GM19240 (cell line): ENCODE results near the gene CDCP2.

Experiments used
- DNase-seq: peaks from one replicate; pipeline ENCODE4 v3.0.0; 2011; ENCODE audit warnings: low spot score; ENCODE audit not compliant: insufficient read length

Gene CDCP2

DNA sequence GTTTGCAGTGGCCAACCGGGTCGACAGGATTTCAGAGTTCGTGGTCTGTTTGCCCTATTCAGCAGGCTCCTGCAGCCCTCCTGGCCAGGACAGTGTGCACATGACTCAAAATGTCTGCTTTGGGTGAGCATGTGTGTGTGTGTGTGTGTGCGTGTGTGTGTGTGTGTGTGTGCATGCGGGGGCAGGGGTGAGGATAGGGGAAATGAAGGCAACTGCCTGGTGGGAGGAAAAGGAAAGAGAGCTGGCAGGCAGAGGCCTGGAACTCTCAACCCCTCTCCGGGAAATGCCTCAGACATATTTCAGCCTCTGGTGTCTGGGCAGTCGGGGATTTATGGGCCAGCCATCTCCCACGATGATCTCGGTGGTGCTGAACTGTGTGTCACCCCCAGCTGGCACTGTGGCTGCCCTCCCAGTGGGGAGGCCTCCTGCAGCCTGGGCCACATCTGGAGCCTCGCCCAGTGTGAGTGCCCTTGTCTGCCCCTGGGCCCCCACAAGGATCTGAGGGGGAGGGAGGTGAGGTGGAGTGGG lies 15.2 kb downstream of the CDCP2 start:
- no peak for DNase-seq

DNA sequence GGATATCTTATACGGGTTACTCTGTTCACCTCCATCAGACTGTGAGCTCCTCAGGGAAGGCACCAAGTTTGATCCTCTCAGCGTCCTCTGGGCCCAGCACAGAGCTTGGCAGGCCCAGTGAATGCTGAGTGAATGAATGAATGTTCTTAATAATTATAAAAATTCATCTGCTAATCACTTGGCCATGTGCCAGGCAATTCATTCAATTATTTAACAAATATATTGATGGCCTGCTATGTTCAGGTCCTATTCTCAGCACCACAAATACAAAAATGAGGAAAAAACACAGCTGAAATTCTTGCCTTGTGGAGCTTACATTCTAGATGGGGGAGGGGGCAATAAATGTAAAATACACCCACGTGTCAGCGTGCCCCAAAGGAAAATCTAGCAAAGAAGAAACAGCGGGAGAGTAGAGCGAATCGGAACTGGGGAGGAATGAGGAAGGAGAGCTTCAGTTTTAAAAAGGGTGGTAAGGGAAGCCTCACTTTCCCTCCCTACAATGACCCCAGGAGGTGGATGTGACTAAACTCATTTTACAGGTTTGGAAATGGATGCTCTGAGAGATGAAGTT lies 15.8 kb downstream of the CDCP2 start:
- no peak for DNase-seq

DNA sequence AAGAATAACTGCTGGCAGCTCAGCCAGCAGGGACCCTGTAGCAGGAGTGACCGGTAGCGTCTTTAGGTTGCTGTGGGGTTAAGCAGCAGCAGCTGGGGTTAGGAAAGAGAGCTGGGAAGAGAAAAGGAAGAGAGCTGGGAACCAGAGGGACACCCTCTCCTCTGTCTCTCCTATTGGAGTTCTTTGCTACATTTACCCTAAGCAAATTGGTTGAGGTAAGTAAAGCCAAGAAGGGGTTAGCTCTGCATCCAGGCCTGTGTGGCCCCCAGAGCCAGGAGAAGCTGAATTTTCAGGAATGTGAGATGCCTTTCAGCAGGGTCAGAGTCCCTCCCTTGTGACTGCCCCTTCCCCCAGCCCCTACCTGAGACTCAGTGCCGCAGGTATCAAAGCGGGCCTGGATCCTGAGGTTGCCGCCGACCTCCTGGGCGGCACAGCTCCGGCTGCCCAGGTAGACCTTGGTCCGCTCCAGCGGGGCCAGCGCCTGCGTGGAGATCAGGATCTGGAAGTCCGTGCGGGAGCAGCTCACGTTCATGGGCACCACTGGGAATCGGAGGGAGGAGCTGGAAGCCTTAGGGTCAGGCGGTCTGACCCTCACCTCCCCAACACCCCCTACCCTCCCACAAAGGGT lies 16.4 kb downstream of the CDCP2 start:
- no peak for DNase-seq

DNA sequence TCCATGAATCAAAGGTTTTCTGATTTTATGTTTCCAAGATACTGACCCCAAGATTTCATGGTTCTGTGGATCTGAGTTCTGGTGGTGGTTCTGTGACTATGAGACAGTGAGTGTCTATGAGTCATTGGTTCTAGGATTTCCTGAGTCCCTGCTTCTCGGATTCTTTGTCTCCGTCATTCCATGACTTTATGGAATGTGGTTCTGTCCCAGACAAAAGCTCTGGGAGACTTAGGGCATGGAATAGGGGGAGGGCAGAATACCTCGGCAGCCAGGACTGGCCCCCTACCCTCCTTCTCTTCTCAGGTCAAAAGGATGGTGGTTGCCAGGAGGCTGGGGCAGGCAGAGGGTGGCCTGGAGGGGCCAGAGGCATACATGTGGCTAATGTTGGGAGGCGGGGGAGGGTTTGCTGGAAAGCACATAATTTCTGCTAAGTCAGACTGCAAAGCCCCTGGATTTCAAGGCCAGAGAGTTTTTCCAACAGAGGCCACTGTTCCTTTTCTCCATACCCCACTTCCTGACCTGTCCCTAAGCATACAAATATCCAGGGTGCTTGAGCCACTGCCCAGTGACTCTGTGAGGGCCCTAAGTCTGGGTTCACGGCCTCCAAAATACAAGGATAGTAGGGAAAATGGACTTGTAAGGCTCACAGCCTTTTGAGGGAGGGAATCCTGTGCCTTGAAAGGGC lies 17.2 kb downstream of the CDCP2 start:
- no peak for DNase-seq

DNA sequence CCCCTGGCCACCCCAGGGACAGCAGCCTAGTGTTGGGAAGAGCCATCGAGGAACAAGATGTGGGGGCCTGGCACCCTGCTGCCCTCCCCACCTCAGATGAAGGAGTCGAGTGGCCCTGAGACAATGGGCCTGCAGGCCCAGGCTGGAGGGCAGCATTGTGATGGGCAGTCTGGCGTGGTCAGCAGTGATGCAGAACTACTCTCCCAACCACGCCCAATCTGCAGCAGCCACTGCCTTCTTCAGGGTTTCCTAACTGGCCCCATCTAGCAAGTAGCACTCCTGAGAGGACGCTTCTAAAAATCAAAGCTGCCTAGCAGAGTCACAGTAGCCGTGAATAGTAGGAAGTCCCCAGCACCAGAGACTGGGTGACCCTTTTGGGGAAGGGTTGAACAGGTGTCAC lies 18.5 kb downstream of the CDCP2 start:
- DNase-seq = no peak

DNA sequence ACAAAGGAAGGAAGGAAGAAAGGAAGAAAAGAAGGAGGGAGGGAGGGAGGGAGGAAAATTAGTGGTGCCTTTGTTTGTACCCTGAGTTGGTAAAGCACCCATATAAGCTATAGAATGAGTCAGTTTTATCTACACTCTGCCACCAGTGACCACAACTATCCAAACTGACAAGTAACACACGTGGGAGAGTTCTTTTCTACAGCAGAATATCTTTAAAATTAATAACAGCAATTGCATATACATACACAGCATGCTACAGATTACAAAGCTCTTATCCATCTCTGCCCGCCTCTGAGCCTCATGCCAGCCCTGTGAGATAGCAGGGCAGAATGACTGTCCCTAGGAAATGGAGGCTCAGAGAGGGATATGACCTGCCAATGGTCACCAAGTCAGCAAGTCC lies 20.3 kb downstream of the CDCP2 start:
- DNase-seq = no peak

DNA sequence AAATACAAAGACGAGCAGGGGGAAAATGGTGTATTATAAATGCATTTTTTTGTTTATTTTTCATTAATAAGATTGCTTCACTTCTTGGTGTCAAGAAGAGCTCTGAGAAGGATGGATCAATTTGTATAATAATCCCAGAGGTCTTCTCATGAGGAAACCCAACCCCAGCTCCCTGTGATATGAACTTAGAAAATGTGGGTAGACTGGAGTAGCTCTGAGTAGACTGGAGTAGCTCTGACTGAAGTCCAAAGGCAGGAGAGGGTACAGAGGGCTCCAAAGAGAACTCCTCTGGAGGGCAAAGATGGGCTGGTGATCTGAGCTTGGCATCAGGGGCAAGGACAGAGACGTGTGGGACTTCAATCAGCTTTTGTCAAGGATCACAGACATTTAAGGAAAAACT lies 21.4 kb downstream of the CDCP2 start:
- no peak for DNase-seq

DNA sequence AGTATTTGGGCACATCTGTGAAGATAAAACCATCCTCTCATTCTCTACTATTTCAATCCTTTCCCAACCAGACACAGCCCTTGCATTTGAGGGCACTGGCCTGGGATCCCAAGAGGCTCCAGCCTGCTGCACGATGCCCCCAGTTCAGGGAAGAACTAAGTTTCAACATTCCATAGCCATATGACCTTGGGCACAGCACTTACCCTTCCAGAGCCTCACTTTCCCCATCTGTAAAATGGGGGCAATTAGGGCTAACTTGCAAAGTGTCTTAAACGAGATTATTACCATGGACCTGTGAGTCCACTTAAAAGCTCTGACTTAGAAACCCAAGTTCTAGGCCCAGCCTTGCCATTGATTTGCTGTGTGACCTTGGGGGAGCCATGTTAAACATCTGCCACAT lies 22.9 kb downstream of the CDCP2 start:
- no peak for DNase-seq

DNA sequence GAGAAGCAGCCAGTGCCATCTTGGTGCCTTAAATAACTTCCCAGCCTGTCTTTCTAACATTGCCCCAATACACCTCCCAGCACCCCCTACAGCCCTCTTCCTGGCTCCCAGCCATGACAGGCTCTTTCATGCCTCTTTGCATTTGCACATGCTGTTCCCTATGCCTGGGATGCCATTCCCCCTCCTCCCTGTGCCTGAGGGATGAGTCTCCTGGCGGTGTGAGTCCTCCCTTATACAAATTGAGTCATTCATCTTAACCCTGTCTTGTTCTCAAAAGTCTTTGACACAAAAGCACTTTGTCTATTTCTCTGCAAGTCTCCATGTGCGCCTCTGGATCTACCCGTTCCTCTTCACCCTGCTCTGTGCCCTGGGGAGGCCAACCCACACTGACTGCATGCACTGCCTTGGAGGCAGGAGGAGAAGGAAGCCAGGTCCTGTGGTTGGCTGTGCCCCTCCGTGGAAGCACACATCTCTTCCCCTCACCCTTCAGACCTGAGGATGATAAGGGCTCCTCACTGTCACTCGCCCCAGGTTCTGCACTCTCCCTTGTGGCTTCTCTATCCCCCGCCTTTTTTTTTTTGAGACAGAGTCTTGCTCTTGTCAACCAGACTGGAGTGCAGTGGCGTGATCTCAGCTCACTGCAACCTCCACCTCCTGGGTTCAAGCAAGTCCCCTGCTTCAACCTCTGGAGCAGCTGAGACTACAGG lies 25.1 kb downstream of the CDCP2 start:
- DNase-seq = no peak

DNA sequence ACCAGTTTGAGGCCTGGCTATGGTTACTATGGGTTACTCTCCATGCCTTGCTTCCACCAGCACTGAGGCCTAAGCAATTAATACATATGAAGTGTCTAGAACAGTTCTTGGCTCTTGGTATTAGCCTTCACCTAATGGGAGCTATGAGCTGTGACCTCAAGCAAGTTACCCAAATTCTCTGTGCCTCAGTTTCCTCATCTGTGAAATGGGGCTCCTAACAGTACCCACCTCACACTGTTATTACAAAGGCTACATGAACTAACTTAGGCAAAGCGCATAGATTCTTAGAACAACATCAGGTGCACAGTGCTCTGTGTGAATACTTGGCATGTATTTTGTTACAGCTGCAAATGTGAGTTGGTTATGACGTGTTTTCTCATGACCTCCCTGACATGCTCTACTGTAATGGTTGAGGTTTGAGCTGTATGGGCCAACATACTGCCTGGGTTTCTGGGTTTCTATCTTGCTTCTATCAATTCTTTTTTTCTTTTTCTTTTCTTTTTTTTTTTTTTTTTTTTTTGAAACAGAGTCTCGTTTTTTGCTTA lies 26.5 kb downstream of the CDCP2 start:
- no peak for DNase-seq

DNA sequence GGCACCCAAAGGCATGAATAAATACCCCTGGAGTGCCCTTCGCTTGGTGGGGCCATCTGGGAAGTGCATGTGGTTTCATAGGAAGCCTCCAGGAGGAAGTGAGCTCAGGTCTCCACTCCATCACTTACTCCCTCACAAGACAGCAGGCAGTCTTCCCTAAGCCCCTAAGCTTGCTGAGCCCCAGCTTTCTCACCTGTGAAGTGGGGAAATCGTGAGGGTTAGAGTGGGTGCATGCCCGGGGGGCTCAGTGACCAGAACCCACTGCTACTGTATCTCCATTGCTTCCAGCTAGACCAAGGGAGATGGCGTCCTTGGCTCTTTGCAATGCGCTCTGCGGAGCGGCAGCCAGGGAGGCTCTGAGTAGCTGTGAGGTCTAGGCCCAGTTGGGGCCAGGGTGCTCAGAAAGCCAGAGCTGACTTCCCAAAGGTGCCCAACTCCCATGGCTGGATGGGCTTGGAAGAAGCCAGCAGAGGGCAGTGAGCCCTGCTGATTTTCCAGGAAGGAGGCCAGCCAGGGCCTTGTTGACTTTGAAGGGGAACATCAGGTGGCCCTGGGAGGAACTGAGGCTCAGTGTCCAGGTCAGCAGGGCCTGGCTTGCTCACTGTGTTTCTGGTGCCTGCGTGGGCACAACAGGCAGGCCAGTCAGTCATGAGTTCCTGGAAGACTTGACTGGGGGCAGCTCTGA lies 27.3 kb downstream of the CDCP2 start:
- DNase-seq = no peak

DNA sequence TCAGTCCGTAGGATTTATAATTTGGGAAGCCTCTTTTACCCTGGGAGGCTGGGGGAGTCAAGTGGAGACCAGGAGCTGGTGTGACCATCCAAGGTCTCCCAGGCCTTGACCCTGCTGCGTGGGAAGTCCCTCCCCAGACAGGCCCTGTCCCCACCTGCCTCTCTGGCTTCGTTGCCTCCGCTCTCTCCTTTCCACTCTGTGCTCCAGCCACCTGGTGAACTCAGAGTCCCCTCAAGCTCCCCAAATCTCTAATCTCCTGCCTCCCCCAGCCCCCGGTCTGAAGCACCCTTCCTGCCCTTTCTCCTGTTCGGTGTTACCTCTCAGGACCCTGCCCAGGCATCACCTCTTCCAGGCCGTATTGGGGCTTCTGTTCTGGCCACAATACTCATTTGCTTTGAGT lies 27.9 kb downstream of the CDCP2 start:
- DNase-seq = no peak

DNA sequence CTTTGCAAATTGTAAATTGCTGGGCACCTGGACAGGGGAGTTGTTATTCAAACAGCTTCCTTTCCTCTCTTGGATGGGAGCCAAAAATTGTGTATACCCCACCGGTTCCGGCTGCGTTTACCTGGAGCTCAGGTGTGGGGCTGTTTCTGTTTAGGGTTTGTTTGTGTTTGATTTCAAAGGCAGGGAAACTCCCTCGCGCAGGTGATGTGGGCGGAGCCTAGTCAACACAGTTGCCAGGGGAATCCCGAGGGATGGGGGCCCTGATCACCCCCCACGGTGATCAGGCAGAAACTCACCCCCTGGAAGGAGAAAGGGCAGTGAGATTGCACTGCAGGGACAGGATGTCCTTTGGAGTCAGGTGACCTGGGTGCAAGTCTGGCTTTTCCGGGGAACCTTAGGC lies 28.3 kb downstream of the CDCP2 start:
- DNase-seq = no peak

DNA sequence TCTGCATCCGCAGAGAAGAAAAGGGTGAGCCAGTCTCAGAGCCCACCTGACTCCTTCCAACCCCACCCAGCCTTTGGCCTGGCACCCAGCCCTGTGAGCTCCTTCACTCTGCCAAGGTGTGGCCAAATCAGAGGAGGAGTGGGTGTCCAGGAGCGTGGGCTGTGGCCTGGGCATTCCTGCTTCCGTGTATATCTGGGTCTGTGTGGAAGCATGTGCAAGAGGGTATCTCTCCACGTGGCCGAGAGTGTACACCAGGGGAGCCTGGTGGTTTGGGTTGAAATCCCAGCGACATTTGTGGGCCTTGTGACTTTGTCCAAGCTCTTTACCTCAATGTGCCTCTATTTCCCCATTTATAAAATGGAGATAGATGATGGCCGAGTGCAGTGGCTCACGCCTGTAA lies 29.8 kb downstream of the CDCP2 start:
- DNase-seq = no peak

DNA sequence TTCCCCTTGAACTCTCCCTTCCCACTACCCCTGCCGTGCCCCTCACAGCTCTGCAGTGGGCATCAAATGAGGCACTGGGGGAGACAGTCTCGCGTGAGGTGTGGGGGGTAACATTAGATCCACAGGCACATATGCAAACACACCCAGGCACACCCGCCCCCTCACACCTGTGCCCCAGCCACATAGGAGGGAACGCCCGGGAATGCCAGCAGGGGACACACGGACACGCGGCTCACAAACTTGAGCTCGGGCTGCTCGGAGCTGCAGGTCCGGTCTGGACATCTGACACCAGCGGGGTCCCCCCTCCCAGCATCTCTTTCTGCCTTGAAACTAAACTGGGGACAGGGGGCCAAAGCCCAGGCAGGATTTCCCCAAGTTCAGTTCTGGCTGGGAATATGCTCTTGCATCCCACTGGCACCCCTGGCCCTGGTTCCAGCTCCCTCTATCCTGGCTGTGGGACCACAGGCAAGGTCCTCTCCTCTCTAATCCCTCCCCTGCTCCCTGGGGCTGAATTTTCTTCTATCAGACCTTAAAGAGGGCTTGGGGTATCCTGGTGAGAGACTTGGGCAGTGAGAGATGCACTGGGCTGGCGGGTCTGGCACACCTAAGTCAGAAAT lies 30.6 kb downstream of the CDCP2 start:
- no peak for DNase-seq

DNA sequence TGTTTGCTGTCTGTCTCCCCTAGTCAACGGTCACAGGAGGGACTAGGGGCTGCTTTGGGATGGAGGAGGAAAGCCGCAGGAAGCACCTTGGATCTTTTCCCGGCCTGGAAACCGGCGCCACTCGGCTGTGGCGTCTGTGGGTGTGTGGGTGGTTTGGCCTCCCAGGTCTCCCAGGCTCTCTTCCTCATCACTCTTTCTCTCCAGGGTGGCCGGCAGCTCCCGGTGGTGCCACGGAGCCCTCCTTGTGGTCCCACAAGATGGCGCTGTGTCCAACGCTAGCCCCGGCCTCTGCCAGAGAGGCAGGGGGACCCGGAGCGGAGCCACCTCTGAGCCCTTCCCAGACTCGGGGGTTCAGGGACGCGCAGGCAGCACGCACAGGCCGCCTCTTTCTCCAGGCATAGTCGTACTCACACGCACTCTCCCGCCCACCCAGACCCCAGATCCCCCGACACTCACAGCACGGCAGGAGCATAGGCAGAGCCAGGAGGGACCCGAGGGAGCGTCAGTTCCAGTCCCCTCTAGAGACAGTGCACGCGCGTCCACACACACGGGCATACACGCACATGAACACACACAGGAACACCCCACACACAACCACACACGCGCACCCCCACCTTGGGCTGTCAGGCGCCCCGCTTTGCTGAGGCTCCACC lies 31.2 kb downstream of the CDCP2 start:
- peak; percentile 39 for DNase-seq

DNA sequence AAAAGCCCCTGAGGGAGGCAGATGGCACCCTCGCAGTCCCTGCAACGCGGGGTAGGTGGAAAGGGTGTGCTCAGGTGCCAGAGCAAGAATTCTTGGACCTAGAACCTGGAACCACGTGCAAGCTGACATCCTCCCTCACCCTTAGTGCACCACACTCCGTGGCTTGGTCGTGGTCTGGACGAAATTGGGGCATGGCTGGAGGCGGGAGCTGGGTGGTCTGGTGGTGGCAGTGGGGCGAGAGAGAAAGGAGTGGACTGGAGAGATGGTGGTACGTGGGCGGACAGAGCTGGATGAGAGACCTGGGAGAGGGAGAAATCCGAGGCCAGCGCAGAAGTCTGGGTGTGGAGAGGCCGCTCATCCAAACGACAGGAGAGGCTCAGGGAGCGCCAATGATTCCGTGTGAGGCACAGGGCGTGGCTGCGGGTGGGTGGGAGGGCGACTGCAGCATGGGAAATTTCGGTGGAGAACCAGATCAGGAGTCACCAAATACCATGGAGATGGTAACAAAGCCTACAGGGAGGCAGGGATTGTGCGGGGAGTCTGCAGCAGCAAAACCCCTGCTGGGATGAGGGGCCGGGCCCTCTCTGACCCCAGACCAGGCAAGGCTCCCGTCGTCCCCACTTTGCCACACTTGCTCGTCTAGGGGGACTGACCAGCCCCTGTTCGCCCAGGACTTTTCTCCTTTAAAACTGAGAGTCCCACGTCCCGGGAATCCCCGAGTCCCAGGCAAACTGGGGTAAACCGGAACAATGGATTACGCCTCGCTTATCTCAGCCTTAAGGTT lies 31.9 kb downstream of the CDCP2 start:
- no peak for DNase-seq

DNA sequence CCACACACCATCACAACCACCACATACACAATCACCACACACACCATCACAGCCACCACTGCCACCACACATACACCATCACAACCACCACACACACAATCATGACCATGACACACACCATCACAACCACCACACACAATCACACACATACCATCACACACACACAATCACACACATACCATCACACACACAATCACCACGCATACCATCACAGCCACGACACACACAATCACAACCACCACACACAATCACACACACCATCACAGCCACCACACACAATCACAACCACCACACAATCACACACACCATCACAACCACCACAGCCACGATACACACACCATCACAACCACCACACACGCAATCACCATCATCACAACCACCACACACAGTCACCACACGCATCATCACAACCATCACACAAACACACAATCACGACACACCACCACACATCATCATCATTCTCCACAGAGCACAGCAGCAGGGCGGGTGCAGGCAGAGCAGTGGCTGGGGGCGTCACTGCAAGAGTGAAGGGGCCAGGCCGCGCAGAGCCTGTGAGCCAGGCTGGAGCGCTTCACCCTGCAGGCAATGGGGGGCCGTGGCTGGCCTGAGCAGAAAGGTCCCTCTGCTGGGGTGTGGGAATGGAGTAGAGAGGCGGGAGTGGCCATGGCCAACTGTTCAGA lies 32.6 kb downstream of the CDCP2 start:
- no peak for DNase-seq

DNA sequence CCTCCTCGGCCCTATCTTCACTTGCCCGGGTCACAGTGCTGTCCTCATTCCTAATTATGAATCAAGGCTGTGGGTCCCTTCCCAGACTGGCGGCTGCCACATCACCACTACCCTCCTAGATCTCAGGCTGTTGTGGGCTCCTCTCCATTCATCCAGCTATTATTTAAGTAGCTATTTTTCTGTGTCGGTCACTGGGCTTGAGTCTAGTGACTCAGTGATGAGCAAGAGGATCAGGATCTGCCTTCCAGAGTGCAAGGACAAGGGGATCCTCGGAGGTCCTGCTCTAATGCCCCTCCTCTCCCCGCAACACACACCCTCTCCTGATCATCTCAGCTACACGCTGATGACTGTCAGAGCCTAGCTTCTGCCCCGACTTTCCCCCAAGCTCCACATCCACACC lies 34.1 kb downstream of the CDCP2 start:
- no peak for DNase-seq
